T-helper 2 cell treated with Interferon-gamma antibody and Interleukin-4, amounts not matched to agents 100 ng/mL and 5 ng/mL, for 36 hours (primary cell): ENCODE data around the gene TMCC3. TPM values are rescaled to one million over a fixed set of nuclear protein-coding genes. Genes with fewer than 3 reads are reported as not detected.

Experiments
- intact Hi-C: fragments of 100-400 bp; cut with micrococcal nuclease; formaldehyde crosslinking; loops from one replicate; pipeline ENCODE4 v1.15.1; 2023
- total RNA-seq: library from RNA; stranded (reverse); gene quantifications from 2 replicates; pipeline ENCODE4 v1.2.3, GENCODE V29; 2022

The TMCC3 gene
- total RNA-seq, 1 donor from 2014 or later: not detected

GRCh38 chr12:94536040-94536965 lies 114.1 kb downstream of the TMCC3 start:
- intact Hi-C loops: loop anchor here (10.0 kb wide), 1 partner anchor 272 kb away; no protein-coding TSS in a partner anchor

GRCh38 chr12:94535510-94535921 lies 114.8 kb downstream of the TMCC3 start:
- intact Hi-C loops: loop anchor here (10.0 kb wide), 1 partner anchor 271 kb away; no protein-coding TSS in a partner anchor

- intact Hi-C loops: loop anchor here (10.0 kb wide), 1 partner anchor 270 kb away; no protein-coding TSS in a partner anchor
Observed at GRCh38 chr12:94534774-94535509, 115.4 kb downstream of the TMCC3 start.

- intact Hi-C loops: loop anchor here (10.0 kb wide), 1 partner anchor 269 kb away; no protein-coding TSS in a partner anchor
Observed at GRCh38 chr12:94534278-94534677, 116.1 kb downstream of the TMCC3 start.

- intact Hi-C loops: loop anchor here (1.0 to 10.0 kb wide), 4 partner anchors 98 to 392 kb away; partner anchors contain the start of gene PLXNC1
Observed at GRCh38 chr12:94532490-94533422, 117.6 kb downstream of the TMCC3 start.

GRCh38 chr12:94531196-94531720 lies 119.1 kb downstream of the TMCC3 start:
- intact Hi-C loops: loop anchor here (10.0 kb wide), 1 partner anchor 266 kb away; no protein-coding TSS in a partner anchor

- intact Hi-C loops: no loop called here
Observed at GRCh38 chr12:94525951-94526350, 124.4 kb downstream of the TMCC3 start.

Other genes with a start within 250 kb of the TMCC3 start
- gene CEP83, start 190.7 kb downstream of the TMCC3 start, total RNA-seq: 19.9 and 21.3 TPM in 2 replicates